HG03575 (cell line): ENCODE results near the gene LCP1.

Experiments
- ATAC-seq: cut with Tn5 transposase; IDR thresholded peaks from one replicate; pipeline ENCODE4 v1.9.1; 2021; ENCODE audit not compliant: unreplicated experiment, insufficient number of reproducible peaks, low FRiP score; ENCODE audit errors: extremely low read depth

LCP1 gene

DNA sequence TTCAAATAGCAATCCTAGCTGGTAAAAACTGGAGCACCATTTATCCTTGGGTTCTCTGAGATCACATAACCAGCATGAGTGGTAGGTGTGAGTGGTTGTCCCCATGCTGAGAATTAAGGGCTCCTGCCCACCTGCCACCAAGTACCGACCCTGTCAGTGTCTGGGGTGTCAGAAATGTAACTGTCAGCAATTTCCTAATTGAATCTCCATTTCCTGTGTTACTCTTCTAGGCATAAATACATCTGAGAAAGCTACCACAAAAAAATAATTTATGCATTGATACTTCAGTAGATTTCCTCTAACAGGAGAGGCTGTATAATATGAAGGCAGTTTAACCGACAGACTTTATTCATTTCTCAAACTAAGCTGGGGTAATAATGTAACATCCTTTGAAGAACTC is 102.2 kb downstream of the LCP1 start:
- ATAC-seq: no peak

DNA sequence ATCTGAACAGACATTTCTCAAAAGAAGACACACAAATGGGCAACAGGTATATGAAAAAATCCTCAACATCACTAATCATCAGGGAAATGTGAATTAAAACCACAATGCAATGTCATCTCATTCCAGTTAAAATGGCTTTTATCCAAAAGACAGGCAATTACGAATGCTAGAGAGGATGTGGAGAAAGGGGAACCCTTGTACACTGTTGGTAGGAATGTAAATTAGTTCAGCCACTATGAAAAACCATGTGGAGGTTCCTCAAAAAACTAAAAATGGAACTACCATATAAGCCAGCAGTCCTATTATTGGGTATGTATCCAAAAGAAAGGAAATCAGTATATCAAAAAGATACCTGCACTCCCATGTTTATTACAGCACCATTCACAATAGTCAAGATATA is 104.7 kb downstream of the LCP1 start:
- ATAC-seq: no peak

DNA sequence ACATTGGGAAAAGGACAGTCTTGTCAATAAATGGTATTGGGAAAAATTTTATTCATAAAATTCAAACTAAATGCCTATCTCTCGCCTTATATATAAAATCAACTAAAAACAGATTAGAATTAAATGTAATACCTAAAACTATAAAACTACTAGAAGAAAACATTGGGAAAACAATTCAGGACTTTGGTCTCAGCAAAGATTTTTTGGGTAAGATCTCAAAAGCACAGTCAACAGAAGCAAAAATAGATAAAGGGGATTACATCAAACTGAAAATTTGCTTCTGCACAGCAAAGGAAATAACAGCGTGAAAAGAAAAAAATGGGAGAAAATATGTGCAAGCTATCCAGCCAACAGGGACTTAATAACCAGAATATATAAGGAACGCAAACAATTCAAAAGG is 105.2 kb downstream of the LCP1 start:
- no peak for ATAC-seq
